ENCODE results near the gene FGF2.
"Not testable (repeated sequence)": the region's sequence is repeated elsewhere in the genome, so short reads cannot be mapped to it uniquely, and the experiment has no call there.

Gene FGF2

DNA sequence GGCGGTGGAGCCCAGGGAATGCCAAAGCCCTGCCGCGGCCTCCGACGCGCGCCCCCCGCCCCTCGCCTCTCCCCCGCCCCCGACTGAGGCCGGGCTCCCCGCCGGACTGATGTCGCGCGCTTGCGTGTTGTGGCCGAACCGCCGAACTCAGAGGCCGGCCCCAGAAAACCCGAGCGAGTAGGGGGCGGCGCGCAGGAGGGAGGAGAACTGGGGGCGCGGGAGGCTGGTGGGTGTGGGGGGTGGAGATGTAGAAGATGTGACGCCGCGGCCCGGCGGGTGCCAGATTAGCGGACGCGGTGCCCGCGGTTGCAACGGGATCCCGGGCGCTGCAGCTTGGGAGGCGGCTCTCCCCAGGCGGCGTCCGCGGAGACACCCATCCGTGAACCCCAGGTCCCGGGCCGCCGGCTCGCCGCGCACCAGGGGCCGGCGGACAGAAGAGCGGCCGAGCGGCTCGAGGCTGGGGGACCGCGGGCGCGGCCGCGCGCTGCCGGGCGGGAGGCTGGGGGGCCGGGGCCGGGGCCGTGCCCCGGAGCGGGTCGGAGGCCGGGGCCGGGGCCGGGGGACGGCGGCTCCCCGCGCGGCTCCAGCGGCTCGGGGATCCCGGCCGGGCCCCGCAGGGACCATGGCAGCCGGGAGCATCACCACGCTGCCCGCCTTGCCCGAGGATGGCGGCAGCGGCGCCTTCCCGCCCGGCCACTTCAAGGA, at the start of gene FGF2:
Gene FGF2 (plus strand): TSS at position 279 of the 705 bp plus-strand sequence. CDS start 344 bp downstream, at position 623.
- no peak for DNase-seq (ENCODE audit: low read depth in 4 of 4, low spot score in 1 of 4)

DNA sequence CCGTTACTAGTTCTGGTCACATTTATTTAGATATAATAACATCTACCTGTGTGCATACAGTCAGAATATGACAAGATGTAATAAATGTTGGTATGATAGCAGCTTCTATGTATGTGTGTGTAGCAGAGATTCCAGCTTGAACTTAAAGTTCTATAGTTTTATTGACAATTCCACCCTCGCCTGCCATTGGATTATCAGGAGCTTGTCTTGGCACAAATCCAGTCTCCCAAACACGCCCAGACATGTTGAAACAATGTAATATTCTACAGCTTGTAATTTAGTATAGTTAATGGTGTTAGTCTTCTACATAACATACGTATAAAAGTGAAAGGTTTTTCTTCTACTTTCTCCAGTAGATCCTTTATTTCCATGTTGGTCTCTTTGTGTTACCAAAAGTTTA, 49.7 kb upstream of the FGF2 start:
- DNase-seq (ENCODE audit: low read depth in 4 of 4, low spot score in 1 of 4) = no peak

- no peak for DNase-seq (ENCODE audit: low read depth in 4 of 4, low spot score in 1 of 4)
Measured at GRCh38 chr4:122777846-122778673, 48.6 kb upstream of the FGF2 start.

GRCh38 chr4:122781486-122781885, 45.1 kb upstream of the FGF2 start:
- no peak for DNase-seq (ENCODE audit: low read depth in 4 of 4, low spot score in 1 of 4)

- DNase-seq (ENCODE audit: low read depth in 4 of 4, low spot score in 1 of 4) = no peak
Measured at GRCh38 chr4:122783301-122784215, 43.1 kb upstream of the FGF2 start.

DNA sequence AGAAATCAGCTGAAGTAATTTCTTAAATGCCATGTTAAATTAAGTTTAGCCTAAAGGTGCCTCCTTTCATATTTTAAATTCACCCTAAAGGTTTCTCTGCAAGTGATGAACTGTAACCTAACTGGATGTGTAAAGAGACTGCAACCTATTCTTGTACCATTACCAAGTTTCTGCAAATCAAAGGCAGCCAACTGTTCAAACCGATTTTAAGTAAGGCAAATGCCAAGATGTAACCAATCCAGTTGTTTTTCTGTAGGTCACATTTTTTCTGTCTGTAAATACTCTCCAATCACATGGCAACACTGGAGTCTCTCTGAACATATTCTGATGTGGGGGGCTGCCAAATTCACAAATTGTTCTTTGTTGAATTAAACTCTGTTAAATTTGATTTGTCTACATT, 42.4 kb upstream of the FGF2 start:
- no peak for DNase-seq (ENCODE audit: low read depth in 4 of 4, low spot score in 1 of 4)

GRCh38 chr4:122785099-122785498, 41.5 kb upstream of the FGF2 start:
- DNase-seq (ENCODE audit: low read depth in 4 of 4, low spot score in 1 of 4) = no peak

GRCh38 chr4:122786296-122786695, 40.3 kb upstream of the FGF2 start:
- peak in 1 of 4 experiments; percentile 2 for DNase-seq (ENCODE audit: low read depth in 4 of 4, low spot score in 1 of 4)

DNA sequence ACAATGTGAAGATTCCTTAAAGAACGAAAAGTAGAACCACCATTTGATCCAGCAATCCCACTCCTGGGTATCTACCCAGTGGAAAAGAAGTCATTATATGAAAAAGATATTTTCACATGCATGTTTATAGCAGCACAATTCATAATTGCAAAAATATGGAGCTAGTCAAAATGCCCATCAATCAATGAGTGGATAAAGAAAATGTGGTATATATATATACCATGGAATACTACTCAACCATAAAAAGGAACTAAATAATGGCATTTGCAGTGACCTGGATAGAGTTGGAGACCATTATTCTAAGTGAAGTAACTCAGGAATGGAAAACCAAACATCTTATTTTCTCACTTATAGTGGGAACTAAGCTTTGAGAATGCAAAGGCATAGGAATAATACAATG, 39.7 kb upstream of the FGF2 start:
- not testable (repeated sequence) for DNase-seq (ENCODE audit: low read depth in 4 of 4, low spot score in 1 of 4)

GRCh38 chr4:122787940-122788339, 38.7 kb upstream of the FGF2 start:
- no peak for DNase-seq (ENCODE audit: low read depth in 4 of 4, low spot score in 1 of 4)

DNA sequence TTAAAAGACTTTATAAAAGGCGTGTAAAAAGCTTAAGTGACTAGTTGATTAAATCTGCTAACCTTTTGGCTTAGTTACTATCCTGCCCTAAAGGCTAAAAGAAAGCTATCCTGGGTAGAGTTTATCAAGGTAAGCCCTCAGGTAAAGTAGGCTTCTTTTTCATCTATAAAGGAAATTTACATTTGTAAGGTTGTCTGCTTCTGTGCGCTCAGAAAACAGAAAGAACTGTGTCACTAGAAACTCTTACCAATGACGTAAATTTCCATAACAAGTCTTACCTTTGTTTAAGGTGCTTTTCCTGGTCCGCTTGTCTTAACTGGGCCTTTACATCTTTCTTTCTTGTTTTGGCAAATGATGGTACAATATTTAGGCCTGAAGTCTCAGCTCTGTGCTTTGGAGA, 37.7 kb upstream of the FGF2 start:
- DNase-seq (ENCODE audit: low read depth in 4 of 4, low spot score in 1 of 4) = no peak

DNA sequence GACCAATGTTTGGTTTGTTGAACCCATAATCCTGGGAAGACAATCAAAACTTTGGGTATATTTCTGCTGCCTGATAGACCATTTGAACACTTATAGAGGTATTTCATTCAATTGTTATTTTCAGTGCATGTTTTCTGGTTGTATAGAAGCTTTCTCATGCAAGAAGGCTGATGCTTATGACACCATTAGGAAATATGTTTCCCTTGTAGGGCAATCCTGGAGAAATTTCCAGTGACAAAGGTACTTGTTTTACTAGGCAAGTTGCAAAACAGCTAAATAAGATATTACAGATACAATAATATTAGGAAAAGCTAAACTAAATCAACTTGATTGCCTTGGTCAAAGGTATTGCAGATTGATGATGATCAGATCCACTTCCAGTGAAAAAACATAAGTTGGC, 32.8 kb upstream of the FGF2 start:
- no peak for DNase-seq (ENCODE audit: low read depth in 4 of 4, low spot score in 1 of 4)

DNA sequence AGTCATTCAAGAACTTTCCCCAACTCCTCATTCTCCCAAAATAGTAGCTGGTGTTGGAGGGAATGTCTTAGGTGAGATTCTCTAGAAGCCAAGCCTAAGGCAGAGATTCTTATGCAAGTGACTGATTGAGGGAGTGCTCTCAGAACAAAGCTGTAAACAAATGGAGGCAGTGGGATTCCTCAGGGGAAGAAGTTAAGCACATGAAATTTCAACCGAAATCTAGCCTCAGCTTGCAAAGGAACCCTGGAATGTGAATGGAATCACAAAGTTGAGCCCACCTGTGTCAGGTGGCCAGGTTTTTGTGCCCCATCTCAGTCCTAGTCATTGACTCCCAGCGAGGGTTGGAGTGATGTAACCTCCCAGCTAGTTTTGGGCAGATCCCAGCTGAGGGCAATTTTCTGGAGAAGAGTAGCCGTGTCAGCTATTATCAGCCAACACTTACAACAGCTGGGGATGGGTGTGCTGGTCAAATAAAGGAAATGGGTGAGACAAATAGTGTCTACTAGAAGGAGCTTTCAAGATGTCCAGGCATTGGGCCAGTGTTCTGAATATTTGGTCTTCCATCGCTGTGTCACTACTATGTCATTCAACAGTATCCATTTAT, 29.7 kb upstream of the FGF2 start:
- DNase-seq (ENCODE audit: low read depth in 4 of 4, low spot score in 1 of 4) = no peak

DNA sequence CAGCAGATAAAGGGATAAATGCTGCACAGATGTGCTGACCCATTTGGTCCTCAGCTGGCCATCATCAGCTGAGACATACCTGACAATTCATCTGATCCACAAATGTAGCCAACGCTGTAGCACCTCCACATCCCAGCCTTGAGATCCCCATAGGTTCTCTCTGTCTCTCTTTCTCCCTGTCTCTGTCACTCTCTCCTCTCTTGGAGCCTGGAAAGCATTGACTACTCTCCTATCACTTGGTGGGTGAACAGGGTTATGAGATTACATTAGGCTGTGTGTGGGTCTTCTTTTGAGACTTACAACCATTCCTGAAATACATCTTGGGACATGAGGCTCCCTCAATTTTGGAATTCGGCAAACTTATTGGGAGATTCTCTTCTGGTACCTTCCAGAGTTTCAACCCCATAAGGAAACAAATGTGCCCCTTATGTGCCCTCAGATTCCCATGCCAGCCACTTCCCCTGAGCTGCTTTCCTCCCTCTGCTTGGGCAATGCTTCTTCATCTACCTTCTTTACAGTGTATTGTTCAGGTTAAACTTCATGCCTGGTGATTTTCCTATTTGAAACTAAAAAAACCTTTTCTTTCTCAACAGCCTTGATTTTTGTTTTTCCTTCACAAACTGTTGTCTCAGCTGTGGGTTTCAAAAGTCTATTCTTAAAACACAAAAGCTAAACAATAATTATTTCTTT, 29.1 kb upstream of the FGF2 start:
- no peak for DNase-seq (ENCODE audit: low read depth in 4 of 4, low spot score in 1 of 4)

DNA sequence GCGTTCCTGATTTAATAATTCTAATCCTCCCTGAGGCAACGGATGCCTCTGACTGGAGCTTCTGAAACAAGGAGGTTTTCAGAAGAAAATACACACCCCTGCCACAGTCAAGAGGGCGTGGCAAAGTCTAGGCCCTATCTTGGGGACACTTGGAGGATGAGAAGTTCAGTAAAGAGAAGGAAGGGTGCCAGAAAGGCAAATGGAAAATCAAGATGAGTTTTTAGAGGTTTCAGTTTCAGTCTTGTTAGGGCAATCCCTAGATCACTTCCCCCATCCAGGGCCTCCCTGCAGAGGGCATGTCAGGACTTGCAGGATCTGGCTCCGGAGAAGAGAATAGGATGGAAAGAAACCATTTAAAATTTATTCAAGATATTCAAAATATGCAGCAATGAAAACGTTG, 28.5 kb upstream of the FGF2 start:
- no peak for DNase-seq (ENCODE audit: low read depth in 4 of 4, low spot score in 1 of 4)

- DNase-seq (ENCODE audit: low read depth in 4 of 4, low spot score in 1 of 4) = no peak
Measured at GRCh38 chr4:122798917-122799316, 27.7 kb upstream of the FGF2 start.

DNA sequence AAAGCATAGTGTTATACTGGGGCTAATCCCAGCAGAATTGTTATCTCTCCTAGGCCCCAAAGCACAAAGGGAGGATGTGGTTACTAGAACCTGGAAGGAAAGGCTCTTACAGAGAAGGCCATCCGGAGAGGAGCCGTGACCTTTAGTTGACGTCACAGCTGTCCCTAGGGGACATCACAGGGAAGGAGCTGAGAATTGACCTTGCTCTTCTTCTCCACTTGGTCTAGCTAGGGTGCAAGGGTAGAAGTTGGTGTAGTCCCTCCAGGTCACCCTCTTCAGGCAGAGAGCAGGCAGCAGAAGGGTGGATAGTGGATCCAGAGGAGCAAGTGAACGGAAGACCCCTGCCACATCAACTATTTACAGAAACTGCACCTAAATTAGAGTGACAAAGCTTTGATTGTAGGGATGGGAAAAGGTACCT, 22.8 kb upstream of the FGF2 start:
- DNase-seq (ENCODE audit: low read depth in 4 of 4, low spot score in 1 of 4) = no peak

DNA sequence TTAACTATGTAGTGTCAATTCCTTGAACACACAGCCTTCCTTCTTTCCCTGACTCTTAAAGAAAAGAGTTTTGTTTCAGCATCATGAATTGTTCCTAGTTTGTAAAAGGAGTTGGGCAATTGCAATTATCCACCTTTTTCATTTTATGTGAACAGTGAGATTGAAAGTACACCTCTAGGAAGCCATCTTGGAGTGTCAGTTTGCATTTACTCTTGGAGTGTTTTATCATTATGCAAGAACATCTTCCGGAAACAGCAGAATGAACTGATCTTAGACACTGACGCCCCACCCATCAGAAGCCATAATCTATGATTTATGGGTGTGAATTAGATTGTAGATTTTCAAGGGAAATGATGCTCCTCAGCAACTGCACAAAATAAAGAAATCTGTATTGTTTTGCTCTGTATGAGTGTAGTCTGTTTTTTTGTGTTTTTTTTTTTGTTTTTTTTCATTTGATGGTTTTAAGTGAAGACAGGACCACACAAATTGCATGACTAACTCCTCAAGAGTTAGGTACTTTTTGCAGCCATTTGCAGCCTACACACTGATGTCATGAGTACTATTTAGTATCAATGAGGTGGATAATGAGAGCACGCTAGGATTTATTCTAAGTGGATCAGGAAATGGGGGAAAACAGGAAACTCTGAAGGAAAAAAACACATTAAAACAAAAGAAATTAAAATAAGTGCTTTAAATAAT, 19.5 kb upstream of the FGF2 start:
- DNase-seq (ENCODE audit: low read depth in 4 of 4, low spot score in 1 of 4) = no peak

GRCh38 chr4:122810669-122811068, 16.0 kb upstream of the FGF2 start:
- no peak for DNase-seq (ENCODE audit: low read depth in 4 of 4, low spot score in 1 of 4)

DNA sequence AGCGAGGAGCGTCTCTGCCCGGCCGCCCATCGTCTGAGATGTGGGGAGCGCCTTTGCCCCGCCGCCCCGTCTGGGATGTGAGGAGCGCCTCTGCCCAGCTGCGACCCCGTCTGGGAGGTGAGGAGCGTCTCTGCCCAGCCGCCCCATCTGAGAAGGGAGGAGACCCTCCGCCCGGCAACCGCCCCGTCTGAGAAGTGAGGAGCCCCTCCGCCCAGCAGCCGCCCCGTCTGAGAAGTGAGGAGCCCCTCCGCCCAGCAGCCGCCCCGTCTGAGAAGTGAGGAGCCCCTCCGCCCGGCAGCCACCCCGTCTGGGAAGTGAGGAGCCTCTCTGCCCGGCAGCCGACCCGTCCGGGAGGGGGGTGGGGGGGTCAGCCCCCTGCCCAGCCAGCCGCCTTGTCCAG, 14.8 kb upstream of the FGF2 start:
- not testable (repeated sequence) for DNase-seq (ENCODE audit: low read depth in 4 of 4, low spot score in 1 of 4)
